Breast epithelium (tissue), 3 donors: Measurements from ENCODE around the gene RANBP2.

ENCODE experiments used
- CTCF ChIP-seq, 3 donors: fragments of 450-650 bp; IDR thresholded peaks; one replicate each; pipeline ENCODE4 v1.5.1; 2016 to 2017; ENCODE audit warnings: antibody characterized with exemption in 3 of 3, mild to moderate bottlenecking in 3 of 3, moderate library complexity in 3 of 3
- POLR2A ChIP-seq: fragments of 450-650 bp; IDR thresholded peaks from one replicate; pipeline ENCODE4 v1.6.1; 2016; ENCODE audit warnings: antibody characterized with exemption, mild to moderate bottlenecking, moderate library complexity
- POLR2AphosphoS5 ChIP-seq, 3 donors: sonication (generic); formaldehyde crosslinking; IDR thresholded peaks; one replicate each; pipeline ENCODE4 v1.6.1; 2017; ENCODE audit warnings: antibody characterized with exemption in 3 of 3

DNA sequence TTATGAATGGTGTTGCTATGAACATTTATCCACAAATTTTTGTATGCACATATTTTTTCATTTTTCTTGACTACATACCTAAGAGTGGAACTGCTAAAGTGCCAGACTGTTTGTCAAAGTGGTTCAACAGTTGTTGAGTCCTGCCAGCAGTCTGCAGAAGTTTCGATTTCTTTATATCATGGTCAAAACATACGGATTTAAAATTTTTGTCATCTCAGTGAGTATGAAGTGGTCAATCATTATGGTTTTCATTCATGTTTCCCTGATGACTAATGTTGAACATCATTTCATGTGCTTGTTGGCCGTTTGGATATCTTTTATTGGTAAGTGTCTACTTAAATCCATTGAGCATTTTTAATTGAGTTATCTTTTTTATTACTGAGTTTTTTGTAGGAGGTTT lies 106.5 kb downstream of the RANBP2 start:
- no peak for TF ChIP-seq CTCF (IDR thresholded peaks at IDR 0.05)
- TF ChIP-seq POLR2A, result no peak
- no peak for TF ChIP-seq POLR2AphosphoS5 (IDR thresholded peaks at IDR 0.05)
